ENCODE results near the gene SLC43A2.

The SLC43A2 gene

DNA sequence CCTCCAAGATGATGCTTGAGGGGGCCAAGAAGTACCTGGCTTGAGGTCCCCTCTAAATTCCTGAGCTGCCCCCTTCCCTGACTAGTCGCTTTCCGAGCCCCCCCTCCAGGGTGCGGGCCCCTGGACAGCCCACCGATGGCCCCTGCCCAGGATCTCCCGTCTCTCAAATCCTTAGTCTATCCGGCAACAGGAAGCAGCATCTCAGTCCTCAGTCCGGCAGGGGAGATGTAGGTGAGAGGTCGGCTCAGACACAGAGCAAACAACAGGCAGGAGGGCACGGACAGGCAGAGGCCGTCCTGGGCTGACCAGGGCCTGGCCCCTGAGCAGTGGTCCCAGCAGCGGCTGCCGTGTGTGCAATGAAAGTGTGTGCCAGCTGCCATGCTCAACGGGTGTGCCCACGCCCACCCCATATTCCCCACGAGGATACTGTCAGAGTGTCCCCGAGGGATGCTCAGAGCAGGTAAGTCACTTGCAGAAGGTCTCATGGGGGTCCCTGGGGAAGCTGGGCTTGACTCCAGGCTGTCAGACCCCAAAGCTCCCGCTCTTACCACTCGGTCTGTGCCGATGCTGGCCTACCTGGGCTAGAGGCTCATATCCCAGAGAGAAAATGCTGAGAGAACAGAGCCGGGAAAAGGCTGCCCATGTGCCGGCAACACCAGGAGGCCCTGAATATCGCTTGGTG lies 7.2 kb downstream of the SLC43A2 start:
- DNase-seq, result no peak

DNA sequence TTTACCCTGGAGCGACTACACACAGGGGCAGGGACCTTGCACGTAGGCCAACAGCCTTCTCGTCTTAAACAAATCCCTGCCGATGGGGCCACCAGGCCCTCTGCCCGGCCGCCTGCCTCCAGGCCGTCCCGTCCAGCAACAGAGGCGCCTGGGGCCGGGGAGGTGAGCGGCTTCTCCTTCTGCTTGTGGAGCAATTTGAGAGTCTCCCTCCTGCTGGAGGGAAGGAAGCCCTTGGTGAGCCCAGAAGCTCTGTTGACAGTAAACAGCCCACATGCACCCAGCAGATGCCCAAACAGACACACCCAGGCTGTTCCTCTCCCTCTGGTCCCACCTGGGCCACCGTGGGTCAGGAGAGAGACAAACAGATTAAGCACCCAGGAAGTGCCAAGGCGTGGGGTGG lies 8.1 kb downstream of the SLC43A2 start:
- DNase-seq, result no peak

DNA sequence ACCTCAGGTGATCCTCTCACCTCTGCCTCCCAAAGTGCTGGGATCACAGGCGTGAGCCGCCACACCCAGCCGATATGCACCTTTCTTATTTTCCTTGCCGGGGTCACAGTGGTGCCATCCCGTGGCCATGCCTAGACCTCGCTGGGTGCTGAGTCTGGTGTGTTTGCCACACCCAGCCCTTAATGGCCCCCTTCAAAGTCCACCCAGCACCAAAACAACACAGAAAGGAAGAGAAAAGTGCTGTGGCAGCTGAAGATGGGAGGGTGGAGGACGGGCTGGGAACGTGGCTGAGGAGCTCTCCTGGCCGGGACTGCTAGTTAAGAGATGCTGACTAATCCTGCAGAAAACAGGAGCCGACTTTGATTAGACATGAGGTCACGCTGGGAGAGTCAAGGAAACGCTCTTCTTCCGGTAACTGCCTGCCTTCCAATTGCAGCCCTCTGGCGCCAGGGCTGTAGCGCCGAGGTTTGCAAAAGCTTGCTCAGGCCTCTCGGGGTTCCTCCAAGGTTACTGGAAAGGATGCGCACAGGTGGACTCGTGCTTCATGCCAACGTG lies 10.9 kb downstream of the SLC43A2 start:
- no peak for DNase-seq

DNA sequence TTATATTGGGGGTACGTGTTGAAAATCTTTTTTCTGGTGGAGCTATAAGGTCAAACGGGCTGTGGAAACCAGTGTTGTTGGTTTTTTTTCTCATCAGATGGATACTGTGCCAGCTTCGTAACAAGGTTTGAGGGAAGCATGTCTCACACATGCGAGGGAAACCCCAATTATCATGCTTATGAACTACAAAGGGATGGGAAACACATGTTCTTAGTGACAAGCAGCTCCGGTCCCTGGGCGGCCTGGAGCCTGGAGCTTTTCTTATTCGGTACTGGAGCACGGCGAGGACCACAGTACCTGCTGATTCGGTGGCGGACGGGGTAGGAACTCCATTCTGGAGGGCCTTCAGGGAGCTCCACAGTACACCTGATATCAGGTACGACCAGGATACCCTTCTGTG lies 12.5 kb downstream of the SLC43A2 start:
- no peak for DNase-seq

DNA sequence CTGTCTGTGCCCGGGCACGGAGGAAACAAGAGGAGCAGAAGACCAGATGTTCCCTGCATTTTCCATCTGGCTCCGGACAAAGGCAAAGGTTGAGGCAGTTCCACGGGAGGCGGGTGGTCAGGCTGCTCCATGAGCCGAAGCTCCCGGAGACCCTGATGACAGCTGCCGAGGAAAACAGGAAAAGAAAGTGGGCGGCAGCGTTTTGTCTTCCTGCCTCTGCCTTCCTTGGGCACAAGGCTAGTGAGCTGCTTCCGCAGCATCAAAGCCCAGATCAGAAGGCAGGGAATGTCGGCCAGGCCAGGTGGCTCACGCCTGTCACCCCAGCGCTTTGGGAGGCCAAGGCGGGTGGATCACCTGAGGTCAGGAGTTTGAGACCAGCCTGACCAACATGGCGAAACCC lies 16.2 kb downstream of the SLC43A2 start:
- no peak for DNase-seq

DNA sequence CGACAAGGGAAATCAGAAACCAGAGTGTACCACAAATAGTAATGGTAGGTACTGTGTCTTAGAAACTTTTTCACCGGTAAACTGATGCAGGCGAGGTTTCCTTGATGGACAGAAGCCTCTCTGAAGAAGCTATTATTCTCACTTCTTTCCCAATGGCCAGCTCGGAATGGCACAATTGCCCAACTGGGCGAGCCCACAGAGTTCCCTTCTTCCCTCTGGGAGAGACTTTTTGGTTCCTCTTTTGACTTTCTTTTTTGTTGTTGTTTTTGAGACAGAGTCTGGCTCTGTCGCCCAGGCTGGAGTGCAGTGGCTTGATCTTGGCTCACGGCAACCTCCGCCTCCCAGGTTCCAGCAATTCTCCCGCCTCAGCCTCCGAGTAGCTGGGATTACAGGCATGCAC lies 16.9 kb downstream of the SLC43A2 start:
- DNase-seq, result no peak

DNA sequence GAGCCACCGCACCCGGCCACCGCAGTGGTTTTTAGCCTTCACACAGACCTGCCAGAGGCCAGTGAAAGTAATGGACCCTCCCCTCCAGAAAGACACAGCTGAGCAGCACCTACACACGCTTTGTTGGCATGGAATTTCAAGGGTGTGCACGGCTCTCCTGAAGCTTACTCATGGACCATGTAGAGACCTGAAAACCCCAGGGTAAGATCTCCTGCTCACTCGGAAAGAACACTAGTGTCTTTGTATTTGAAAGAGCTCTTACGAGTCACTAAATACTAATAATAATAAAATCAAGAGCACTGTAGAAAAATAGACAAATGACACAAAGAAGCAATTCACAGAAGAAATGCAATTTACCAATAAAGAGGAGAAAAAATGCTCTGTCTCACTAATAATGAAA lies 20.0 kb downstream of the SLC43A2 start:
- DNase-seq, result no peak

DNA sequence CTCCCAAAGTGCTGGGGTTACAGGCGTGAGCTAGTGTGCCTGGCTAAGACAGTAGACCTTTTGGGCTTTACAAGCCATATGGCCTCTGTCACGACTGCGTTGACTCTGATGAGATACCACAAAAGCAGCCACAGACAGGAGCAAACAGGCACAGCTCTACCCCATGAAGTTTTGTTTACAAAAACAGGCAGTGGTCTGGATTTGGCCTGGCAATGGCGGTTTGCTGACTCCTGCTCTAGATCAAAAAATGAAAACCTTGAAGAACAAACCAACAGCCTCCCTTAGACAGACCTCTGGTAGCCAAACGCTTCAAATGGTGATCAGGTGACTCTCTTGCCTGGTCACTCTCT lies 20.7 kb downstream of the SLC43A2 start:
- no peak for DNase-seq

DNA sequence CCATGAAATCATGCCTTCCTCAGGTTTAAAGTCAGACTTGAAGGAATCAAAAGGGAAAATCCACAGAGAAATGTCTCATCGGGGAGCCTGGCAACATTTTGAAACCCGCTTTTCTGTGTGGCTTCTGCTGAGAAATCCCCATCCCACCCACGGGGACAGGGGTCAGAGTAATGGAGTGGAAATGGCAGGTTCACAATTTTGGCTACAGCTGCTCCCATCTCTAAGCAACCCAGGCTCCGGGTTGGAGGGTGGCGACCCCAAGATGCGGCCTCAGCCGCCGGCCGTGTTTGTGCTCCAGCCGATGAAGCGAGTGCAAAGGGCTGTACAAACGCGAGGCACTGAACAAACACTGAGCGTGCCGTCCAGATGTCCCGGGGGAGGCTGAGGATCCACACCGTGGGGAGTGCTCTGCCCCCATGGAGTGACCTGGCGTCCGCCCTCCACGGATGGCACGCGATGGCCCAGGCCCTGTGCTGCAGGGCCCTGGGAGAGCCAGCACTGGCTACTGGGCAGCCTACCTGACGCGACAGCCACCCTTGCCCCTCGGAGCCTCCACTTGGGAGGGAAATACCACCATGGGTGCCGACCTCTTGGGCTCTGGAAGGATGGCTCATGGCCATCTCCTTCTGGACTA lies 22.2 kb downstream of the SLC43A2 start:
- DNase-seq, result no peak

DNA sequence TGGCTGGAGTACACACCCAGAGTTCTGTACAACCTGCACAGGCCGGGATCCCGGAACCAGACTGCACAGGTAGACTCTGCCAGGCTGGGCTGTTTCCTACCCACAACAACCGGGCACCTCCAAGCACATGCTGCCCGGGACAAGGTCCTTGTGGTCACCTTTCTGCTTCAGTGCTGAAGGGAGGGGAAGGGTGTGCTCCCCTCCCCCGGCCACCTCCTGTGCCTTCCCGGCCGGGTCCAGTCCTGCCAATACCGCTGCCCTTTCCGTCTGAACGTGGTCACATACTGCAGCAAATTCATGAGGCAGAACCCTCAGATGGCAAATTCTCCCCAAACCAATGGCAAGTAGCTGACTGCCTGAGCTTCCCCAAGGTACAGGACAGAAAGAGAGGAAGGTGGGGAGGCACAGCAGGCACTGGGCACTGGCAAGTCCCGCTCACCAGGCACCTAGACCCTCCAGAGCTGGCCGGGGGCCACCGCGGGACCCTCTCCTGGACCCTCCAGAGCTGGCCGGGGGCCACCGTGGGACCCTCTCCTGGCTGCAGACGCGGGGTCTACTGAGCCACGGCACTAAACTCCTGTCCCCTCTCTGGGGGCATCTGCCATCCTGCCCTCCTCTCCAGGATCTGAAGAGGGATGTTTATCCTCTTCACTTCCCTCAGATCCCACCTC lies 22.8 kb downstream of the SLC43A2 start:
- DNase-seq, result no peak

DNA sequence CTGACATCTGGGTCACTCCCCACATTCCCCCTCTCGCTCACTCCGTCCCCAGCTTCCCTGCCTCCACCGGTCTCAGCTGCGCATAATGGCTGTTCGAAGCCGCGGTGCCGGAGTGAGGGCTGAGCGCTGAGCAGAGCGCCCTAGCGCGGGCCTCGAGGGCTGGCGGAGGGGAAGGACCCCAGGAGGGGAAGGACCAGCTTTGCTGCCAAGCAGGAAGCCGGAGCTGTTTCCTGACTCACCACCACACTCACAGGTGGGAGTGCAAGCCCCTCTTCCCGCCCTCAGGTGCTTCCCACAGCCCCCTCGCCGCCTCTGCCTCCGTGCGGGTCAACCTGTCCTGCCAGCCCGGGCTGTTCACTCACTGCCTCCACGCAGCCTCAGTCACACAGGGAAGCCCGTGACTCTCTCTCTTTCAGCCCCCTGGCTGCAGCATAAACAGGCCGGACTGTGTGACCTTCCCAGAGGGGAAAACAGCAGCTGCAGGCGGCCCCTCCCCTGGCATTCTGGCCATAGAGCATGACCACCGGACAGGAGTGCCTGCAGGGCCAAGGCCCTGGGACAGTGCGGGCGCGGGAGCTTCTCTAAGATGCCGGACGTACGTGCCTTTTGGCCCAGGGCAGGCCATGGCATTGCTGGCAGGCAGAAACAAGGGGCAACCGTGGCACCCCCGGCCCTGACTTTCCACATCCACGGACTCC lies 23.7 kb downstream of the SLC43A2 start:
- no peak for DNase-seq

DNA sequence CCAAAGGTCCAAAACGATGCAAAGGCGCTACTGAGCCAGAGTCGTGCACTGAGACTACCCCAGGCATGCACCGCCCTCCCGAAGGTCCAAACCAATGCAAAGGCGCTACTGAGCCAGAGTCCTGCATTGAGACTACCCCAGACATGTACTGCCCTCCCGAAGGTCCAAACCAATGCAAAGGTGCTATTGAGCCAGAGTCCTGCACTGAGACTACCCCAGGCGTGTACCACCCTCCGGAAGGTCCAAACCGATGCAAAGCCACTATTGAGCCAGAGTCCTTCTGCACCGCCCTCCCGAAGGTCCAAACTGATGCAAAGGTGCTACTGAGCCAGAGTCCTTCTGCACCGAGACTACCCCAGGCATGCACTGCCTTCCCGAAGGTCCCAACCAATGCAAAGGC lies 27.1 kb downstream of the SLC43A2 start:
- DNase-seq, result no peak

DNA sequence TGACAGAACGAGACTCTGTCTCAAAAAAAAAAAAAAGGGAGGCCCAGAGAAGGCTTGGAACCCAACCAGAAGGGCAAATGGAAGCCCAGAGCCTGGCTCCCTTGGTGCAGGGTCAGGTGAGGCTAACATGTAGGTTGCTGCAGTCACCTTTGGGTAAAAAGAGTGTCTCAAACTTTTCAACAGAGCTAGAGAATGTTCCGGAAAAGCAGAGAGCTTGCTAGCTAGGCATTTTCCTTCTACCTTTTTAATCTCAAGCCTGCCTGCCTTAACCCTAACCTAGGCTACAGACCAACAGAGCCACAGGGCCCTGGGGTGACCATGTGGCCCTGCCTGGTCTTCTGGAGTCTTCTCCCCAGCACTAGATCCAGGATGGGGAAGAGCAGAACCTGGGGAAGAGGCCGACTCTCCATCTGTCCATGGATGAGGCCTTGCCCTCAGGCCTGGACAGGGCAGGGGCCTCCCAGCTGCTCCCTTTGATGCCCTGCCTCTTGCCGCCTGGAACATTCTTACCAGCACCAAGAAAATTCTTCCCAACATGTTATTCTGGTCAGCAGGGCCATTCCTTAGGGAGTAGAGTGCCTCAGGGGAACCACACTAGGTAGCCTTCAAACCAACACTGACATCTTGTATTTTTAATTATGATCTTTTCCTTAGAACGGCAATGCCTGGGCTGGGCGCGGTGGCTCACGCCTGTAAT lies 30.1 kb downstream of the SLC43A2 start:
- no peak for DNase-seq

DNA sequence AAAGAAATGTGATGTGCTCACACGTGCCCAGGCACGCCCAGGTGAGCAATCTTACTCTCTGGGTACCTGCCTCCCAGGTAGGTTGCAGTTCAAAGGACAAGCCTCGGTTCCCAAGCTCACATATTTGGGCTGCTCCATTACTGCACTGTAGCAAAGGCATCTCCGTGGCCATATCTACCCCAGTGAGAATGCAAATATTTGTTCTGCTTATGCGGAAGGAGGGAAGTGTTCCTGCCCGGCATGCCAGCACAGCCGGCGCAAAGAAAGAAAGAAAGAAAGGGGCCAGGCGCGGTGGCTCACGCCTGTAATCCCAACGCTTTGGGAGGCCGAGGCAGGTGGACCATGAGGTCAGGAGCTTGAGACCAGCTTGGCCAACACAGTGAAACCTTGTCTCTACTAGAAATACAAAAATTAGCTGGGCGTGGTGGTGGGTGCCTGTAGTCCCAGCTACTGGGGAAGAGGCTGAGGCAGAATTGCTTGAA lies 30.7 kb downstream of the SLC43A2 start:
- no peak for DNase-seq

DNA sequence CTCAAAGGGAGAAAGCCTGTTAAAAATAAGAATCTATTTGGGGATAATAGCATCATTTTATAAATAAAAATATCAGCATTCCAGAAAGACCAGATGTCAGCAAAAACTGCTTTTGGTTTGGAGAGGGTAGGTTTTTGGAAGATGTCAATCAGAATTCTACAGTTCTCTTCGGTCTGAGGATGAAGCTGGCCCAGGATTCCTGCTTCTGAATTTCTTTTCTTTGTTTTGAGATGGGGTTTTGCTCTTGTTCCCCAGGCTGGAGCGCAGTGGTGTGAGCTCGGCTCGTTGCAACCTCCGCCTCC lies 35.1 kb downstream of the SLC43A2 start:
- DNase-seq, result no peak

DNA sequence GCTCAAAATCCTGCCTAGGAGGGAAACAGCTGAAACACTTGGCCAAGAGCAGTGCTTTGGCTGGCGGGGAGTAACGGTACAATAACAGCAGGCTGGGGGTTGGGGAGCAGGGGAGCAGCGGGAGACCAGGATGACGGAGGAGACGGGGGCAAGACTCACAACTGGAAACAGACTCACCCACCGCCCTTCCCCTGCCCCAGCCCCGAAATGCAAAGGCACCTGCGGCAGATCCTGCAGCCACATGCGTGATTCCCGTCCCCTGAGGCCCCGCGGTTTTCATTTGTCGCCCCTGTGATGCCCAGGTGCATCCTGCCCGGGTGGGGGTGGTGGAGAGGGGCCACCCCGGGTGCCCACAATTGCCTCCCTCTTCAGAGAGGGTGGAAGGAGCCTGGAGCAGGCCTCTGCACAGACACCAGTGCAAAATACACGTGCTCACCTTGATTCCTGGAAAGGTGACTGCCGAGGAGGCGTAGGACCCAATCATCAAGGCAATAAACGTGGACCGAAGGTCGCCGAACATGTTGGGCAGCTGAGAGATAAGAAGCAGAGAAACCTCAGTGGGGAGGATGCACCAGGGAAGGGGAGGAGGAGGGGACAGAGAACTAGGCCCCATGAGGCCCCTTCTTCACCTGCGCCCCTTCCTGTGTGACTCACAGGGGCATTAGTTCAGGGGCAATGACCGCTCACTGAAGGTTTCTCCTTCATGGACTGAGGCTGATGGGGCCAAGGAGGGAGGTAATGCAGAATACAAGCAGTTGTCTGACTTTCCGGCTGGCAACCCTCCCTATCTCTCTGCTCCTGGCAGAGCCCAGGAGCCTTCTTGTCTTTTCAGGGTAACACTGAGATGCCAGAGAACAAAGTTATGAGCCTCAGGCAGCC lies 35.6 kb downstream of the SLC43A2 start:
- DNase-seq, result no peak

DNA sequence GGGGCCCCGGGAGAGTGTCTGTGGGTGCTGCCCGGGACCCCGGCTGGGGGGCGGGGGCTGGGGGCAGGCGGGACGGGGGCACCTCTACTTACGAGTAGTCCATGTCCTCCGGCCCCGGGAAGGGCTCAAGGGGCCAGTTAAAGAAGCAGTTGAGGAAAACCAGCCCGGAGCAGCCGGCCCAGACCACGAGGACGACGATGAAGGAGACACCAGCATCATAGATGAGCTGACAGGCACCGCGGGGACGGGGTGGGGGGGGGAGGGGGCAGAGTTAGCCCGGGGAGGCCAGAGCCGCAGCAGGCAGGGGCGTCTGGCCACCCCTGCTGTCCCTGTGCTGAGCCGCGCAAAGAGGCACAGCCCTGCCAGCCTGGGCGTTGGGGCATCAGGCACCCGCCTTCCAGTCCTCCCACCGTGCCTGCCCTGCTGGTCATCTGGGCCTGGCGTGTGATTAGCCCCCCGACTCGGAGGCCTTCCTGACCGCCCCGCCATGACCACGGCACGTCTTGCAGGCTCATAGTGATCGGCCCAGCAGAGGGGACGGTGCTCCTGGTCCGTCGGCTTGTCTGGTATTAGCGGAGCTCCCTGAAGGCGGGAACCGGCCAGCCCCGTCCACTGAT lies 37.1 kb downstream of the SLC43A2 start:
- no peak for DNase-seq

DNA sequence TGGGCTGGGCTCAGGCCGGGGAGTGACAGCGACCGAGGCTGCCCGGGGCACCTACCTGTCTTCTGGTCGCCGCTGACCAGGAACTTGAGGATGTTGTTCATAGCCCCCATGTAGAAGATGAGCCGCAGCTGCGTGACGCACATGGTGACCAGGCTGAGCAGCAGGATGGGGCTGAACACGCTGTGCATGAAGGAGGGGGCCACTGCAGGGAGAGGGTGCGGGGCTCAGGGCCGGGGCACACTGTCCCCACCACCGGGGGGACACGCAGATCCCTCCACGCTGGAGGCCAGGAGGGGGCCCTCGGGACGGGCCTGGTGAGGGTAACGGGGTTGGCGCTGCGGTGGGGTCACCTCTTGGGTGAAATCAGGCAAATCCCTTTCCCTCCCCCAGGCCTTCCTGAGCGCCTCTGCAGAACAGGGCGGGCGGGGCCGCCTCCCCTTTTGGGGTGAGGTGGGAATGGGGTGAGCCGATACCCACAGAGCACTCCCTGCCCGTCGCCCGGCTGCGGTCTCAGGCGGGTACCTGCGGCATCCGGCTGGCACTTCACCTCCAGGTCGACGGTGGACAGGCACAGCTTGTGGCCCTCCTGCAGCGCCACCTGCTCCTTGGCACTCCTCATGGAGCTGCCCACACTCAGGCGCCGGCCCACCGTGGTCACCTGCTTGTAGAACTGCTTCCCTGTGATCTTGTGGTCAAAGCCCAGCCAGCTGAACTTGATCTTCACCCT lies 37.7 kb downstream of the SLC43A2 start:
- no peak for DNase-seq

DNA sequence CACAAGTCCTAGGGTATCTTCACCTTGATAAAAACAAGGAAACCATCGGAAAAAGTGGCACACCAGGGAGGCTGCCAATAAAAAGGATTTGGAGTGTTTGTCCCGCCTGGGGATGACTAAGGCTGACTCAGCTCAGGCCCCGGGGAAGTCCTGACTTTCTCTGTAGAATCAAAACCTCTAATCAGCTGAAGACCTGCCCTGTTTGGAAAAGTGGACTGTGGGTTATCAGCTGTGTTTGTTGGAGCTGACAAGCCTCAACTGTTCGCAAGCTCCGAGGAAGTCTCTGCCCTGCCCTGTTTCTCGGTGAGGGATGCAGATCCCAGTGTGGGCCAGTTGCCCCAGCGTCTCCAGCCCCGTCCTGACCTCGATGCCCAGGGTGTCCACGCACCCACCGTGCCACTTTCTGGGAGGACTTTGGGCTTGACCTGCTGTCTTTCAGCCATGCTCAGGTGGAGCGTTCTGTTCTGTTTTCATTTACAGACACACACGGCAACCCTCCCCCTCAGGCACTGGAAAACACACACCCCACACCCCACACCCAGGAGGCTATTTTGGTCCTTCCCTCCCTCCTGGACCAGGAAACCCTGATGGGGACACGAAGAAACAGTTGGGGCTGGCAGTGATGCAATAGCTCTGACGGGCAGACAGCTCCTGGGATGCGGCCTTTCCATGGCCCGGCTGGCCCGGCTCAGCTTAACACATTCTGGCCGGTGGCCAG lies 38.4 kb downstream of the SLC43A2 start:
- no peak for DNase-seq

Measured in NCI-H510A (cell line).